SK-N-SH treated with all-trans-retinoic acid at 6 μM for 48 hours (cell line): Measurements from ENCODE around the gene GJC2.

Experiments used
- BACH2 ChIP-seq: fragments of 250-450 bp; sonication (Bioruptor Pico); IDR thresholded peaks from 2 replicates; pipeline ENCODE4 v1.9.0; 2021; ENCODE audit warnings: mild to moderate bottlenecking, borderline replicate concordance
- CSDC2 ChIP-seq: fragments of 250-450 bp; sonication (Bioruptor Pico); IDR thresholded peaks from 2 replicates; pipeline ENCODE4 v1.5.0; 2020; ENCODE audit warnings: mild to moderate bottlenecking, moderate library complexity
- PATZ1 ChIP-seq: fragments of 250-450 bp; sonication (Bioruptor Pico); IDR thresholded peaks from 2 replicates; pipeline ENCODE4 v1.8.0; 2020; ENCODE audit warnings: mild to moderate bottlenecking, moderate library complexity, borderline replicate concordance
- RARB ChIP-seq: fragments of 250-450 bp; sonication (Bioruptor Pico); IDR thresholded peaks from 2 replicates; pipeline ENCODE4 v1.8.0; 2021; ENCODE audit warnings: mild to moderate bottlenecking, moderate library complexity
- TOX ChIP-seq: fragments of 250-450 bp; sonication (Bioruptor Pico); IDR thresholded peaks from 2 replicates; pipeline ENCODE4 v1.8.0; 2021; ENCODE audit warnings: mild to moderate bottlenecking, moderate library complexity, borderline replicate concordance
- ZC3H10 ChIP-seq: fragments of 250-450 bp; sonication (Bioruptor Pico); IDR thresholded peaks from 2 replicates; pipeline ENCODE4 v1.5.1; 2021; ENCODE audit warnings: mild to moderate bottlenecking, moderate library complexity
- ZFP3 ChIP-seq: fragments of 250-450 bp; sonication (Bioruptor Pico); IDR thresholded peaks from 2 replicates; pipeline ENCODE4 v1.5.0; 2020; ENCODE audit warnings: mild to moderate bottlenecking, moderate library complexity
- ZFP30 ChIP-seq: fragments of 450-650 bp; formaldehyde crosslinking; IDR thresholded peaks from 2 replicates; pipeline ENCODE4 v1.5.0; 2022; ENCODE audit warnings: mild to moderate bottlenecking, moderate library complexity
- ZNF565 ChIP-seq: fragments of 450-650 bp; formaldehyde crosslinking; conservative IDR thresholded peaks from 2 replicates; pipeline ENCODE4 v1.5.0; 2020; ENCODE audit warnings: low read depth, mild to moderate bottlenecking, moderate library complexity
- TF ChIP-seq, protein P1 (sequence below): fragments of 250-450 bp; sonication (Bioruptor Pico); IDR thresholded peaks from 2 replicates; pipeline ENCODE4 v1.5.1; 2020; ENCODE audit warnings: low read depth, mild to moderate bottlenecking, moderate library complexity
- TF ChIP-seq, protein P2 (sequence below): fragments of 250-450 bp; sonication (Bioruptor Pico); IDR thresholded peaks from 2 replicates; pipeline ENCODE4 v1.5.0; 2020; ENCODE audit warnings: mild to moderate bottlenecking, moderate library complexity

- TF ChIP-seq ZFP3 (no peak), TOX (CRISPR knock-in tag) (no peak), ZNF565 (CRISPR knock-in tag) (no peak), PATZ1 (CRISPR knock-in tag) (no peak), ZC3H10 (no peak), RARB (no peak), CSDC2 (CRISPR knock-in tag) (no peak), ZFP30 (no peak), BACH2 (CRISPR knock-in tag) (no peak)
- TF ChIP-seq, protein P1, sequence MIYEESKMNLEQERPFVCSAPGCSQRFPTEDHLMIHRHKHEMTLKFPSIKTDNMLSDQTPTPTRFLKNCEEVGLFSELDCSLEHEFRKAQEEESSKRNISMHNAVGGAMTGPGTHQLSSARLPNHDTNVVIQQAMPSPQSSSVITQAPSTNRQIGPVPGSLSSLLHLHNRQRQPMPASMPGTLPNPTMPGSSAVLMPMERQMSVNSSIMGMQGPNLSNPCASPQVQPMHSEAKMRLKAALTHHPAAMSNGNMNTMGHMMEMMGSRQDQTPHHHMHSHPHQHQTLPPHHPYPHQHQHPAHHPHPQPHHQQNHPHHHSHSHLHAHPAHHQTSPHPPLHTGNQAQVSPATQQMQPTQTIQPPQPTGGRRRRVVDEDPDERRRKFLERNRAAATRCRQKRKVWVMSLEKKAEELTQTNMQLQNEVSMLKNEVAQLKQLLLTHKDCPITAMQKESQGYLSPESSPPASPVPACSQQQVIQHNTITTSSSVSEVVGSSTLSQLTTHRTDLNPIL = no peak
- TF ChIP-seq, protein P2, sequence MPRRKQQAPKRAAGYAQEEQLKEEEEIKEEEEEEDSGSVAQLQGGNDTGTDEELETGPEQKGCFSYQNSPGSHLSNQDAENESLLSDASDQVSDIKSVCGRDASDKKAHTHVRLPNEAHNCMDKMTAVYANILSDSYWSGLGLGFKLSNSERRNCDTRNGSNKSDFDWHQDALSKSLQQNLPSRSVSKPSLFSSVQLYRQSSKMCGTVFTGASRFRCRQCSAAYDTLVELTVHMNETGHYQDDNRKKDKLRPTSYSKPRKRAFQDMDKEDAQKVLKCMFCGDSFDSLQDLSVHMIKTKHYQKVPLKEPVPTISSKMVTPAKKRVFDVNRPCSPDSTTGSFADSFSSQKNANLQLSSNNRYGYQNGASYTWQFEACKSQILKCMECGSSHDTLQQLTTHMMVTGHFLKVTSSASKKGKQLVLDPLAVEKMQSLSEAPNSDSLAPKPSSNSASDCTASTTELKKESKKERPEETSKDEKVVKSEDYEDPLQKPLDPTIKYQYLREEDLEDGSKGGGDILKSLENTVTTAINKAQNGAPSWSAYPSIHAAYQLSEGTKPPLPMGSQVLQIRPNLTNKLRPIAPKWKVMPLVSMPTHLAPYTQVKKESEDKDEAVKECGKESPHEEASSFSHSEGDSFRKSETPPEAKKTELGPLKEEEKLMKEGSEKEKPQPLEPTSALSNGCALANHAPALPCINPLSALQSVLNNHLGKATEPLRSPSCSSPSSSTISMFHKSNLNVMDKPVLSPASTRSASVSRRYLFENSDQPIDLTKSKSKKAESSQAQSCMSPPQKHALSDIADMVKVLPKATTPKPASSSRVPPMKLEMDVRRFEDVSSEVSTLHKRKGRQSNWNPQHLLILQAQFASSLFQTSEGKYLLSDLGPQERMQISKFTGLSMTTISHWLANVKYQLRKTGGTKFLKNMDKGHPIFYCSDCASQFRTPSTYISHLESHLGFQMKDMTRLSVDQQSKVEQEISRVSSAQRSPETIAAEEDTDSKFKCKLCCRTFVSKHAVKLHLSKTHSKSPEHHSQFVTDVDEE = no peak
Measured at GRCh38 chr1:228140724-228141225, 9.0 kb upstream of the GJC2 start.
